Loucy (cell line): Measurements from ENCODE around the gene STAT5B.
"Not testable (repeated sequence)": the region's sequence is repeated elsewhere in the genome, so short reads cannot be mapped to it uniquely, and the experiment has no call there.

Experiments
- H2AFZ ChIP-seq: fragments of 200-600 bp; sonication (generic); 2 replicates; pipeline ENCODE4 v1.6.0; 2016; ENCODE audit warnings: antibody characterized with exemption, mild to moderate bottlenecking, low read length, moderate library complexity
- H3F3A ChIP-seq: fragments of 200-600 bp; 2 replicates; pipeline ENCODE4 v1.6.0; 2016; ENCODE audit warnings: antibody characterized with exemption, low read depth, mild to moderate bottlenecking
- H3K27me3 ChIP-seq: fragments of 200-600 bp; sonication (generic); 2 replicates; pipeline ENCODE4 v1.6.1; 2014; ENCODE audit warnings: low read length, mild to moderate bottlenecking; ENCODE audit not compliant: insufficient read depth, poor library complexity, severe bottlenecking
- H3K36me3 ChIP-seq: fragments of 200-600 bp; sonication (generic); 2 replicates; pipeline ENCODE4 v1.6.1; 2016; ENCODE audit warnings: low read length; ENCODE audit not compliant: insufficient read depth
- H3K4me1 ChIP-seq: fragments of 200-600 bp; sonication (generic); 2 replicates; pipeline ENCODE4 v1.5.1; 2014; ENCODE audit warnings: low read length, mild to moderate bottlenecking; ENCODE audit not compliant: insufficient read depth, poor library complexity, severe bottlenecking
- H3K4me2 ChIP-seq: fragments of 200-600 bp; sonication (generic); 2 replicates; pipeline ENCODE4 v1.6.0; 2014; ENCODE audit warnings: antibody characterized with exemption, low read length, low read depth, mild to moderate bottlenecking; ENCODE audit not compliant: poor library complexity, severe bottlenecking
- H3K4me3 ChIP-seq: fragments of 200-600 bp; sonication (generic); 2 replicates; pipeline ENCODE4 v1.5.1; 2014; ENCODE audit warnings: low read length, mild to moderate bottlenecking, mixed read lengths; ENCODE audit not compliant: poor library complexity, severe bottlenecking
- H3K79me2 ChIP-seq: fragments of 200-600 bp; sonication (generic); 2 replicates; pipeline ENCODE4 v1.6.1; 2014; ENCODE audit warnings: low read length; ENCODE audit not compliant: insufficient read depth
- H3K9ac ChIP-seq: fragments of 200-600 bp; sonication (generic); 2 replicates; pipeline ENCODE4 v1.6.0; 2014; ENCODE audit warnings: mild to moderate bottlenecking, low read depth, low read length, moderate library complexity; ENCODE audit not compliant: poor library complexity, severe bottlenecking
- H3K9me2 ChIP-seq: fragments of 200-600 bp; sonication (generic); replicated peaks from 2 replicates; pipeline ENCODE4 v1.6.1; 2016; ENCODE audit warnings: low read depth, low read length, mixed read lengths
- H3K9me3 ChIP-seq: fragments of 200-600 bp; sonication (generic); 2 replicates; pipeline ENCODE4 v1.6.1; 2014; ENCODE audit warnings: mild to moderate bottlenecking, antibody characterized with exemption, low read length, low read depth; ENCODE audit not compliant: insufficient read depth
- H4K20me1 ChIP-seq: fragments of 200-600 bp; sonication (generic); 2 replicates; pipeline ENCODE4 v1.6.0; 2014; ENCODE audit warnings: antibody characterized with exemption, low read length, mild to moderate bottlenecking; ENCODE audit not compliant: insufficient read depth, poor library complexity, severe bottlenecking
- EZH2phosphoT487 ChIP-seq: fragments of 200-600 bp; IDR thresholded peaks from 2 replicates; pipeline ENCODE4 v1.6.1; 2018; ENCODE audit warnings: antibody characterized with exemption, mild to moderate bottlenecking, moderate library complexity, borderline replicate concordance
- TF ChIP-seq, protein P1 (sequence below): fragments of 200-600 bp; sonication (generic); conservative IDR thresholded peaks from 2 replicates; pipeline ENCODE4 v1.5.1; 2014; ENCODE audit warnings: mild to moderate bottlenecking, antibody characterized with exemption, low read length

Gene STAT5B

DNA sequence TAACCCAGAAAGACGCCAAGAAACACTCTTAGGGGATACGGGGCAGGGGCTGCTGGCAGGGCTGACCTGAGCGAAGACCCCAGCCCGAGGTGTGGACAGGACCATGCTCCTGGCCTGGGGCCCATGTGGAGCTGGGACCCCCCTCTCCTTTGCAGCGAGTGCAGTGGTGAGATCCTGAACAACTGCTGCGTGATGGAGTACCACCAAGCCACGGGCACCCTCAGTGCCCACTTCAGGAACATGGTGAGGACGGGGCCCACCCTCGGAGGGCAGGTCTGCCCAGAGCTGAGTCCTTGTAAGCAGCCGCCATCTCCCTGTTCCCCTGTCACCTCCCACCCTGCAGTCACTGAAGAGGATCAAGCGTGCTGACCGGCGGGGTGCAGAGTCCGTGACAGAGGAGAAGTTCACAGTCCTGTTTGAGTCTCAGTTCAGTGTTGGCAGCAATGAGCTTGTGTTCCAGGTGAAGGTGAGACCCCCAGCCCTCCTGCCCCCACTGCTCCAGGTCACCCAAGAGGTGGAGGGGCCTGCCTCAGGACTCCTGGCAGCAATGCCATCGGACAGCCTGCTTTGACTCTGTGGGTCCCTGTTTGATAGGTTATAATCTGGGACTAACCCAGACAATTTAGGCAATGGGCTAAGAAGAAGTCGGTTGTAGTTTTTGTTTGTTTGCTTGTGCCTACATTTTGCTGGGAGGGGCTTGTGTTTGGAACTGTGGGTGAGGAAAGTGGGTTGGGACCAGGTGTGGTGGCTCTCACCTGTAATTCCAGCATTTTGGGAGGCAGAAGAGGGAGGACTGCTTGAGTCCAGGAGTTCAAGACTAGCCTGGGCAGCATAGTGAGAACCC is 28.2 kb upstream of the STAT5B start:
- H2AFZ ChIP-seq, result no peak overlapping the region
- H3K36me3 ChIP-seq, result peaks cover 86% of the 10 kb centered on the region; the same call in 1 of the 2 replicates
- no peak overlapping the region for H3K4me2 ChIP-seq
- peaks cover 5% of the 10 kb centered on the region for H4K20me1 ChIP-seq
- H3K79me2 ChIP-seq, result peaks cover 24% of the 10 kb centered on the region; the same call in 1 of the 2 replicates
- TF ChIP-seq EZH2phosphoT487, result no peak
- TF ChIP-seq, protein P1, sequence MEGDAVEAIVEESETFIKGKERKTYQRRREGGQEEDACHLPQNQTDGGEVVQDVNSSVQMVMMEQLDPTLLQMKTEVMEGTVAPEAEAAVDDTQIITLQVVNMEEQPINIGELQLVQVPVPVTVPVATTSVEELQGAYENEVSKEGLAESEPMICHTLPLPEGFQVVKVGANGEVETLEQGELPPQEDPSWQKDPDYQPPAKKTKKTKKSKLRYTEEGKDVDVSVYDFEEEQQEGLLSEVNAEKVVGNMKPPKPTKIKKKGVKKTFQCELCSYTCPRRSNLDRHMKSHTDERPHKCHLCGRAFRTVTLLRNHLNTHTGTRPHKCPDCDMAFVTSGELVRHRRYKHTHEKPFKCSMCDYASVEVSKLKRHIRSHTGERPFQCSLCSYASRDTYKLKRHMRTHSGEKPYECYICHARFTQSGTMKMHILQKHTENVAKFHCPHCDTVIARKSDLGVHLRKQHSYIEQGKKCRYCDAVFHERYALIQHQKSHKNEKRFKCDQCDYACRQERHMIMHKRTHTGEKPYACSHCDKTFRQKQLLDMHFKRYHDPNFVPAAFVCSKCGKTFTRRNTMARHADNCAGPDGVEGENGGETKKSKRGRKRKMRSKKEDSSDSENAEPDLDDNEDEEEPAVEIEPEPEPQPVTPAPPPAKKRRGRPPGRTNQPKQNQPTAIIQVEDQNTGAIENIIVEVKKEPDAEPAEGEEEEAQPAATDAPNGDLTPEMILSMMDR, result no peak
- H3K27me3 ChIP-seq, result no peaks in the 10 kb centered on the region
- peaks cover 5% of the 10 kb centered on the region for H3K4me1 ChIP-seq
- H3K9me3 ChIP-seq, result no peaks in the 10 kb centered on the region
- H3K9ac ChIP-seq, result no peak overlapping the region
- H3F3A ChIP-seq, result no peaks in the 10 kb centered on the region; the same call in 1 of the 2 replicates
- no peaks in the 10 kb centered on the region for H3K9me2 ChIP-seq
- no peak overlapping the region for H3K4me3 ChIP-seq

DNA sequence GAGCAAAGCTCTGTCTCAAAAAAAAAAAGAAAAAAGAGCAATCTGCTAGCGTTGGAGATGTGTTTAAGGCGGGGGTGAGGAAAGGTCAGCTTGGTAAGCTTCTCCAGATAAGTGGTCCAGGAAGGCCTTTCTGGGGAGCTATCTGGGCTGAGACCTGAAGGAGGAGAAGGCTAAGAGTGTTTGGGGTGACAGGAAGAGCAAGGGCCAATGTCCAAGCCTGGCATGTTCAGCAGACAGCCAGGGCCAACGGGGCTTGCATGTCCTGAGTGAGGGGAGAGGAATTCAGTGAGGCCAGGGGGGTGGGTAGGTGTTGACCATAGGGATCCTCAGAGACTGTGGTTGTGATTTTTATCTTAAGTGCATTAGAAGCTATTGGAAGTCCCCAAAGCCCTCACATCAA is 27.5 kb upstream of the STAT5B start:
- H3K79me2 ChIP-seq, result peaks cover 26% of the 10 kb centered on the region; the same call in 1 of the 2 replicates
- TF ChIP-seq EZH2phosphoT487, result no peak
- no peaks in the 10 kb centered on the region; the same call in 1 of the 2 replicates for H3F3A ChIP-seq

DNA sequence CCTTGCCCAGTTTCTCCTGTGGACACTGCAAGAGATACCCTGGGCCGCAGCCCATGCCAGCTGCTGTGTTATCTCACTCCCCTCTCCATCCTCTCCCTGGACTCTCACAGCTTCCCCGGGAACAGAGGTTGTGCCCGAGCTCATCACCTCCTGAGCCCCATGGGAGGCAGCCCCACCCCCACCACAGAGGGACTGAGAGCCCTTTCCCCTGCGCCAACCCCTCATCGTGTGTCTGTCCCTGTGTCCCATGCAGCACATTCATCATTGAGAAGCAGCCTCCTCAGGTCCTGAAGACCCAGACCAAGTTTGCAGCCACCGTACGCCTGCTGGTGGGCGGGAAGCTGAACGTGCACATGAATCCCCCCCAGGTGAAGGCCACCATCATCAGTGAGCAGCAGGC is 24.8 kb upstream of the STAT5B start:
- Histone ChIP-seq H3K79me2 (peaks cover 31% of the 10 kb centered on the region; the same call in 1 of the 2 replicates), H3K4me1 (peaks cover 3% of the 10 kb centered on the region), H3K4me3 (no peak overlapping the region), H3K4me2 (no peak overlapping the region), H4K20me1 (peaks cover 16% of the 10 kb centered on the region), H3K27me3 (no peaks in the 10 kb centered on the region), H3K9me2 (no peaks in the 10 kb centered on the region), H3K9ac (no peak overlapping the region), H3F3A (no peaks in the 10 kb centered on the region), H3K36me3 (peaks cover 77% of the 10 kb centered on the region; the same call in 1 of the 2 replicates), H3K9me3 (no peaks in the 10 kb centered on the region), H2AFZ (no peak overlapping the region)
- TF ChIP-seq, protein P1, result no peak
- no peak for TF ChIP-seq EZH2phosphoT487

More for the DNA sequence above, 27.5 kb upstream of the STAT5B start:
- Histone ChIP-seq H3K36me3 (peaks cover 86% of the 10 kb centered on the region; the same call in 1 of the 2 replicates), H2AFZ (no peak overlapping the region), H3K9ac (no peak overlapping the region), H4K20me1 (peaks cover 5% of the 10 kb centered on the region), H3K27me3 (no peaks in the 10 kb centered on the region), H3K9me2 (no peaks in the 10 kb centered on the region), H3K9me3 (no peaks in the 10 kb centered on the region), H3K4me3 (no peak overlapping the region), H3K4me2 (no peak overlapping the region), H3K4me1 (no peaks in the 10 kb centered on the region)

DNA sequence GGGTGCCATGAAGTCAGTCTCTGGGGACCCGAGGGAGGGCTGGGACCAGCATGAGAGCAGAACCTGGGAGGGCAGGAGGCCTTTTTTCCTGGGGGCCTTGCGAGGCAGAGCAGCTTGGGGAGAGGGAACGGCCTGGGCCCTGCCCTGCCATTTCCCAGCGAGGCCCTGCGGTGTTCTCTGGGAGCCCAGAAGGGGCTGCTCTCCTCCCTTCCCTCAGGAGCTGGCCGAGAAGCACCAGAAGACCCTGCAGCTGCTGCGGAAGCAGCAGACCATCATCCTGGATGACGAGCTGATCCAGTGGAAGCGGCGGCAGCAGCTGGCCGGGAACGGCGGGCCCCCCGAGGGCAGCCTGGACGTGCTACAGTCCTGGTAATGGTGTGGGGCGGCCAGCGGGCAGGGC is 23.7 kb upstream of the STAT5B start:
- not testable (repeated sequence) for H3K9me3 ChIP-seq, H3F3A ChIP-seq, H3K9me2 ChIP-seq, H3K4me2 ChIP-seq, H3K9ac ChIP-seq, H2AFZ ChIP-seq, H3K27me3 ChIP-seq, H3K4me3 ChIP-seq
- Histone ChIP-seq H3K79me2 (peaks cover 37% of the 10 kb centered on the region), H4K20me1 (peaks cover 27% of the 10 kb centered on the region), H3K36me3 (peaks cover 79% of the 10 kb centered on the region; the same call in 1 of the 2 replicates), H3K4me1 (peaks cover 14% of the 10 kb centered on the region)

DNA sequence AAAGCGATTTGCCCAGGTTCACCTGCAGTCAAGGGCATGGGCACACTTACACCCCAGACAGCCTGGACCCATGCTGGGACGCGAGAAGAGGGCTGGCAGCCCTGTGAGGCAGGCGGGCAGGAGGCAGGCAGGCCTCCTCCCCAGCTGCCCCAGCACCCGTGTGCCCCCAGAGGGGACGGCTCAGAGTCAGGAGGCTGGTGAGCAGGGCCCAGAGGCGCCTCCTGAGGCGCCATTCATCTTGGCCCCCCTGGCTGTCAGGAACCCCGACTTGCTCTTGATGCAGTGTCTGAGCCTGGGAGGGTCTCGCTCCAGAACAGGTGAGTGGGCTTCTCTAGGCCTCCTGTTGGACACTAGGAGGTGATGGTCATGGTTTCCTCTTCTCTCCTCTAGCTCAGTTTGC is 23.2 kb upstream of the STAT5B start:
- H3K27me3 ChIP-seq, H3K9me2 ChIP-seq, H2AFZ ChIP-seq, H3K4me2 ChIP-seq, H3K4me3 ChIP-seq, H3K9ac ChIP-seq, H3K9me3 ChIP-seq, H3F3A ChIP-seq: not testable (repeated sequence)
- Histone ChIP-seq H4K20me1 (peaks cover 33% of the 10 kb centered on the region), H3K4me1 (peaks cover 18% of the 10 kb centered on the region), H3K36me3 (peaks cover 79% of the 10 kb centered on the region; the same call in 1 of the 2 replicates), H3K79me2 (peaks cover 43% of the 10 kb centered on the region)
